Osteoblast (primary cell): ENCODE measurements around the gene GAPDHS. TPM values are rescaled to one million over a fixed set of nuclear protein-coding genes. Genes with fewer than 3 reads are reported as not detected.

ENCODE experiments used
- DNase-seq: peaks from one replicate; pipeline ENCODE4 v3.0.0; 2011; ENCODE audit warnings: low spot score, mixed read lengths; ENCODE audit not compliant: insufficient read length; ENCODE audit errors: missing footprints
- H2AFZ ChIP-seq: 2 replicates; pipeline ENCODE4 v1.6.0; 2011; ENCODE audit warnings: mild to moderate bottlenecking, low read length
- H3K27ac ChIP-seq: 2 replicates; pipeline ENCODE4 v1.5.1; 2011; ENCODE audit warnings: mild to moderate bottlenecking, low read depth, low read length, moderate library complexity
- H3K27me3 ChIP-seq: 2 replicates; pipeline ENCODE4 v1.6.0; 2012; ENCODE audit warnings: mild to moderate bottlenecking, control low read depth, inconsistent platforms, low read length, moderate library complexity; ENCODE audit not compliant: insufficient read depth
- H3K36me3 ChIP-seq: 2 replicates; pipeline ENCODE4 v1.5.1; 2011; ENCODE audit warnings: mild to moderate bottlenecking, low read length, control low read depth, moderate library complexity; ENCODE audit not compliant: insufficient read depth
- H3K4me1 ChIP-seq: 2 replicates; pipeline ENCODE4 v1.5.1; 2011; ENCODE audit warnings: mild to moderate bottlenecking, low read length, control low read depth, moderate library complexity; ENCODE audit not compliant: insufficient read depth
- H3K4me2 ChIP-seq: 2 replicates; pipeline ENCODE4 v1.6.0; 2011; ENCODE audit warnings: mild to moderate bottlenecking, low read length; ENCODE audit not compliant: insufficient read depth
- H3K4me3 ChIP-seq: fragments of 200-600 bp; sonication (generic); 3 replicates; pipeline ENCODE4 v1.5.1; 2012; ENCODE audit warnings: mild to moderate bottlenecking, low read length, inconsistent platforms; ENCODE audit not compliant: insufficient read depth
- H3K79me2 ChIP-seq: 2 replicates; pipeline ENCODE4 v1.6.0; 2012; ENCODE audit warnings: mild to moderate bottlenecking, low read length, control low read depth, inconsistent platforms; ENCODE audit not compliant: insufficient read depth
- H3K9me3 ChIP-seq: 2 replicates; pipeline ENCODE4 v1.5.1; 2011; ENCODE audit warnings: low read depth, low read length, control low read depth
- H4K20me1 ChIP-seq: 2 replicates; pipeline ENCODE4 v1.6.0; 2012; ENCODE audit warnings: mild to moderate bottlenecking, low read length, control low read depth; ENCODE audit not compliant: insufficient read depth
- total RNA-seq: library from RNA; depleted of rRNA; stranded (reverse); fragments of >200 nt; gene quantifications from 2 replicates; pipeline ENCODE4 v1.2.3, GENCODE V29; 2012
- TF ChIP-seq, protein P1 (sequence below): IDR thresholded peaks from 2 replicates; pipeline ENCODE4 v1.5.1; 2011; ENCODE audit warnings: mild to moderate bottlenecking, low read depth, low read length, moderate library complexity; ENCODE audit errors: extremely low read depth

Gene GAPDHS
- total RNA-seq, 1 donor = not detected

DNA sequence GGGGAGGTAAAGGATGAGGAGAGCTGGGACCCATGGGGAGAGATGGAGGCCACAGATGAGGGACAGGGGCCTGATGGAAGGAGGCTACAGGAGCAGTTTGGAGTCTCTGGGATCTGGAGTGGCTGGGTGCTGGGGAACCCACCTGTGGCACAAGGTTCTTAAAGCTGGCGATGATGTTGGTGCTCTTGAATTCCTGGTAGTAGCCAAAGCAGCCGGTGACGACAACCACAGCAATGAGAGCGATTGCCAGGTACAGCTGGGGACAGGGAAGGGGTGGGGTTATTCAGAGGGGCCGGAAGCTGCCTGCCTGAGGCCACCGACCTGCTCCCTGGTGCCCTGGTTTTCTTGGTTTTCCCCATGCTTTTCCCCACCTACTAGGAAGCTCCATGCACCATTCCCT is 27.4 kb downstream of the GAPDHS start:
- H4K20me1 ChIP-seq = no peaks in the 10 kb centered on the region
- DNase-seq = no peak
- no peak overlapping the region for H2AFZ ChIP-seq
- no peak overlapping the region for H3K27ac ChIP-seq
- H3K4me2 ChIP-seq = no peak overlapping the region
- H3K4me3 ChIP-seq = no peak overlapping the region
- peaks cover 15% of the 10 kb centered on the region for H3K27me3 ChIP-seq
- H3K79me2 ChIP-seq = no peaks in the 10 kb centered on the region
- no peaks in the 10 kb centered on the region for H3K9me3 ChIP-seq
- no peaks in the 10 kb centered on the region for H3K4me1 ChIP-seq
- H3K36me3 ChIP-seq = no peaks in the 10 kb centered on the region
- TF ChIP-seq, protein P1, sequence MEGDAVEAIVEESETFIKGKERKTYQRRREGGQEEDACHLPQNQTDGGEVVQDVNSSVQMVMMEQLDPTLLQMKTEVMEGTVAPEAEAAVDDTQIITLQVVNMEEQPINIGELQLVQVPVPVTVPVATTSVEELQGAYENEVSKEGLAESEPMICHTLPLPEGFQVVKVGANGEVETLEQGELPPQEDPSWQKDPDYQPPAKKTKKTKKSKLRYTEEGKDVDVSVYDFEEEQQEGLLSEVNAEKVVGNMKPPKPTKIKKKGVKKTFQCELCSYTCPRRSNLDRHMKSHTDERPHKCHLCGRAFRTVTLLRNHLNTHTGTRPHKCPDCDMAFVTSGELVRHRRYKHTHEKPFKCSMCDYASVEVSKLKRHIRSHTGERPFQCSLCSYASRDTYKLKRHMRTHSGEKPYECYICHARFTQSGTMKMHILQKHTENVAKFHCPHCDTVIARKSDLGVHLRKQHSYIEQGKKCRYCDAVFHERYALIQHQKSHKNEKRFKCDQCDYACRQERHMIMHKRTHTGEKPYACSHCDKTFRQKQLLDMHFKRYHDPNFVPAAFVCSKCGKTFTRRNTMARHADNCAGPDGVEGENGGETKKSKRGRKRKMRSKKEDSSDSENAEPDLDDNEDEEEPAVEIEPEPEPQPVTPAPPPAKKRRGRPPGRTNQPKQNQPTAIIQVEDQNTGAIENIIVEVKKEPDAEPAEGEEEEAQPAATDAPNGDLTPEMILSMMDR = no peak

DNA sequence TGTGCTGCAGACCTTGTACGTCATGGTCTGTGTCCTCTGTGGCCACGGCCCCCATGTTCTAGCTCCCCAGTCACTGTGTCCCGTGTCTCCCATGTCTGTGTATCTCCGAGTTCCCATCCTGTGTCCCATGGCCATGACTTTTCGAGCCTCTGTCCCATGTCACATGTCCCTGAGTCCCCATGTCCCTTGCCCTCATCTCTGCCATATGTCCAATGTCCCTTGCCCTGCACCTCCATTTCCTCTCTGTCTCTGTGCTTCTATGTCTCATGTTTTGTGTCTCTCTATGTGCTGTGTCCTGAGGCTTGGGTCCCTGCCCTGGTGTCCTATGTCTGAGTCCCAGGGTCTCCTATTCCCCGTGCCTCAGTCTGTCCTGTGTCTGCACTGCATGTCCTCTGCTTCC is 28.2 kb downstream of the GAPDHS start:
- peak; percentile 58 for DNase-seq
- H3K4me3 ChIP-seq = no peak overlapping the region
- no peak overlapping the region for H3K27ac ChIP-seq
- H3K27me3 ChIP-seq = peaks cover 17% of the 10 kb centered on the region
- H3K36me3 ChIP-seq = no peaks in the 10 kb centered on the region
- H4K20me1 ChIP-seq = no peaks in the 10 kb centered on the region
- TF ChIP-seq, protein P1 = no peak
- no peak overlapping the region for H3K4me2 ChIP-seq
- no peaks in the 10 kb centered on the region for H3K4me1 ChIP-seq
- no peak overlapping the region for H2AFZ ChIP-seq
- H3K79me2 ChIP-seq = no peaks in the 10 kb centered on the region
- no peaks in the 10 kb centered on the region for H3K9me3 ChIP-seq

DNA sequence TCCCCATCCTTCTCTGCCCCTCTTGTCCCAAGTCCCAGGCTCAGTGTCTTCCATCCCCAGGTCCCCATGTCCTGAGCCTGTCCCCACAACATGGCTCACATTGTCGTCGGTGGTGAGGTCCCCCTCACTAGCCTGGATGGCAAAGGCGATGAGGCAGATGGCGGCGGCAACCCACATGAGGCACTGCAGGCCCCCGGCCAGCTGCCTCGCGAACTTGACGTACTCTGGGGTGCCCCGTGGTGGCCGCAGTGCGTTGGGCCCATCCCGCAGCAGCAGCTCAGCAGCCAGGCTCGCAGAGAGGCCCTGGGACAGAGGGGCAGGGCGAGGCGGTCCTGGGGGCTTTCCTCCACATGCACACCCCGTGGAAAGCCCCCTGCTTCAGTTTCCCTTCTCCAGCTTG is 29.1 kb downstream of the GAPDHS start:
- Histone ChIP-seq H3K4me2 (no peak overlapping the region), H3K4me3 (no peak overlapping the region), H3K27ac (no peak overlapping the region), H4K20me1 (no peaks in the 10 kb centered on the region), H3K27me3 (peaks cover 16% of the 10 kb centered on the region), H2AFZ (no peak overlapping the region), H3K36me3 (no peaks in the 10 kb centered on the region), H3K4me1 (no peaks in the 10 kb centered on the region), H3K9me3 (no peaks in the 10 kb centered on the region), H3K79me2 (no peaks in the 10 kb centered on the region)
- TF ChIP-seq, protein P1 = no peak
- DNase-seq = no peak

DNA sequence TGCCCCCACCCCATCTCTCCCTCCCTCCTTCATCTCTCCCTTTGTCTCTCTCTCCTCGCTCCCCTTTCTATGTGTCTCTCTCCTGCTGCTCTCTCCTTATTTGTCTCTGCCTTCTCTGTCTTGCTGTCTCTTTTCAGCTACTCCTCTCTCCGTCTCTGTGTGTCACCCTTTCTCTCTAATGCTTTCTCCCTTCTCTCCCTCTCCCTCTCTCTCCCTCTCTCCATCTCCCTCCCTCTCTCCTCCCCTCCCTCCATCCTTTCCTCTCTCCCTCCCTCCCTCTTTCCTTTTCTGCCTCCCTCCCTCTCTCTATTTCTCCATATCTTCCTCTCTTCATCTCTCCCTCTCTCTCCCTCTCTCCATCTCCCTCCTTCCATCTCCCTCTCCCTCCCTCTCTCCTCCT is 29.5 kb downstream of the GAPDHS start:
- H3K4me3 ChIP-seq = no peak overlapping the region
- H2AFZ ChIP-seq = no peak overlapping the region
- no peaks in the 10 kb centered on the region for H3K36me3 ChIP-seq
- no peaks in the 10 kb centered on the region for H3K4me1 ChIP-seq
- H3K27me3 ChIP-seq = peaks cover 14% of the 10 kb centered on the region
- no peak overlapping the region for H3K4me2 ChIP-seq
- DNase-seq = no peak
- no peaks in the 10 kb centered on the region for H4K20me1 ChIP-seq
- no peaks in the 10 kb centered on the region for H3K9me3 ChIP-seq
- H3K27ac ChIP-seq = no peak overlapping the region
- TF ChIP-seq, protein P1 = no peak
- H3K79me2 ChIP-seq = no peaks in the 10 kb centered on the region
